PFSK-1 (cell line): Measurements from ENCODE around the gene ZNF814.

Experiments
- REST ChIP-seq, 2 experiments: IDR thresholded peaks; 2 replicates each; pipeline versions ENCODE4 v1.6.1 to v1.8.0; 2011 to 2012; ENCODE audit warnings: low read depth in 2 of 2, low read length in 2 of 2, control low read depth in 1 of 2, inconsistent platforms in 1 of 2, mild to moderate bottlenecking in 1 of 2, moderate library complexity in 1 of 2; ENCODE audit not compliant: insufficient read depth in 1 of 2
- TAF1 ChIP-seq: IDR thresholded peaks from 2 replicates; pipeline ENCODE4 v1.6.1; 2012; ENCODE audit warnings: low read length, control low read depth, borderline replicate concordance; ENCODE audit not compliant: insufficient read depth

DNA sequence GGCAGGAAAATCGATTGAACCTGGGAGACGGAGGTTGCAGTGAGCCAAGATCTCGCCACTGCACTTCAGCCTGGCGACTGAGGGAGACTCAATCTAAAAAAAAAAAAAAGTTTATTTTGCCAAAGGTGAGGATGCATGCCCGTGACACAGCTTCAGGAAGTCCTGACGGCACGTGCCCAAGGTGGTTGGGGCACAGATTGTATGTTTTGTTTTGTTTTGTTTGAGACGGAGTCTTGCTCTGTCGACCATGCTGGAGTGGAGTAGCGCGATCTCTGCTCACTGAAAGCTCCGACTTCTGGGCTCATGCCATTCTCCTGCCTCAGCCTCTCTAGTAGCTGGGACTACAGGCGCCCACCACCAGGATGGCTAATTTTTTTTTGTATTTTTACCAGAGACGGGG lies 70.9 kb downstream of the ZNF814 start:
- TF ChIP-seq TAF1: no peak
- no peak for TF ChIP-seq REST (IDR thresholded peaks at IDR 0.05; ENCODE audit: insufficient read depth in 1 of 2, low read depth in 2 of 2, low read length in 2 of 2)
